Uterus (tissue), 2 donors: ENCODE measurements around the gene POU3F2.

Source experiments
- POLR2A ChIP-seq, 2 donors: fragments of 450-650 bp; IDR thresholded peaks; one replicate each; pipeline ENCODE4 v1.6.1; 2016; ENCODE audit warnings: antibody characterized with exemption in 2 of 2, mild to moderate bottlenecking in 1 of 2, moderate library complexity in 1 of 2
- TF ChIP-seq, protein P1 (sequence below), 4 experiments: fragments of 200-600 bp in 2 of 4; fragments of 450-650 bp in 2 of 4; sonication (generic) in 2 of 4; IDR thresholded peaks; one replicate each; pipeline ENCODE4 v1.5.1; 2016 to 2019; ENCODE audit warnings: antibody characterized with exemption in 4 of 4, mild to moderate bottlenecking in 2 of 4, moderate library complexity in 1 of 4

DNA sequence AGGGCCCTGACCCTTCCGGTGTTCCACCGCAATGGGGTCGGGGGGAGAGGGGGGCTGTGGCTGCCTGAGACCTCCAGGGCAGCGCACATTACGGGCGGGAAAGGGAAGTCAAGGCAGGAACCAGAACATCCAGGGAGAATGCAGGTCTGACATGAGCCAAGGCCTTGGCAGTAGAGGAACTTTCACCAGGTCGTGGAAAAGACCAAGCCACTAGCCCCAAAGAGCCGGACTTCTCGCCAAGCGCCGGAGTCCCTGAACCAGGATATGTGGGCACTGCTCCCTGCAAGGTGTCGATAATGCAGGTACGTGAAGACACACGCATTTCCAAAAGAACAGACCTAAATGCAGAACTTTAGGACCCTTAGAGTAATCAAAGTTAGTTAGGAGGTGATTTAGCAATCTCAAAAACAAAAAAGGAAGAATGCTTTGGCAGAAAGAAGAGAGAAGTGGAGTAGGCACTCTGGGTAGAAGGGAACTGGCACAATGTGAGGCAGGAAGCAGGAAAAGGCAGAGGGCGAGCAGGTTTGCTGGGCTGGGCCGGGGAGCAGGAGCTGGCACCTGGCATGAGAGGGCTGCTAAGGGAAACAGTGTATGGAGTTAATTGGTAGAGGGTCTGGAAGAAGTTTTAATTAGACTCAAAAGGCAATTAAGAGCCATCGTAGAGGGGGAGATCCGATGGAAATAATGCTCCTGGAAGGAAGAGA lies 14.3 kb downstream of the POU3F2 start:
- TF ChIP-seq, protein P1, sequence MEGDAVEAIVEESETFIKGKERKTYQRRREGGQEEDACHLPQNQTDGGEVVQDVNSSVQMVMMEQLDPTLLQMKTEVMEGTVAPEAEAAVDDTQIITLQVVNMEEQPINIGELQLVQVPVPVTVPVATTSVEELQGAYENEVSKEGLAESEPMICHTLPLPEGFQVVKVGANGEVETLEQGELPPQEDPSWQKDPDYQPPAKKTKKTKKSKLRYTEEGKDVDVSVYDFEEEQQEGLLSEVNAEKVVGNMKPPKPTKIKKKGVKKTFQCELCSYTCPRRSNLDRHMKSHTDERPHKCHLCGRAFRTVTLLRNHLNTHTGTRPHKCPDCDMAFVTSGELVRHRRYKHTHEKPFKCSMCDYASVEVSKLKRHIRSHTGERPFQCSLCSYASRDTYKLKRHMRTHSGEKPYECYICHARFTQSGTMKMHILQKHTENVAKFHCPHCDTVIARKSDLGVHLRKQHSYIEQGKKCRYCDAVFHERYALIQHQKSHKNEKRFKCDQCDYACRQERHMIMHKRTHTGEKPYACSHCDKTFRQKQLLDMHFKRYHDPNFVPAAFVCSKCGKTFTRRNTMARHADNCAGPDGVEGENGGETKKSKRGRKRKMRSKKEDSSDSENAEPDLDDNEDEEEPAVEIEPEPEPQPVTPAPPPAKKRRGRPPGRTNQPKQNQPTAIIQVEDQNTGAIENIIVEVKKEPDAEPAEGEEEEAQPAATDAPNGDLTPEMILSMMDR (IDR thresholded peaks at IDR 0.05): no peak
- TF ChIP-seq POLR2A (IDR thresholded peaks at IDR 0.05): no peak
